ENCODE data around the gene LRRC8D.

LRRC8D gene

DNA sequence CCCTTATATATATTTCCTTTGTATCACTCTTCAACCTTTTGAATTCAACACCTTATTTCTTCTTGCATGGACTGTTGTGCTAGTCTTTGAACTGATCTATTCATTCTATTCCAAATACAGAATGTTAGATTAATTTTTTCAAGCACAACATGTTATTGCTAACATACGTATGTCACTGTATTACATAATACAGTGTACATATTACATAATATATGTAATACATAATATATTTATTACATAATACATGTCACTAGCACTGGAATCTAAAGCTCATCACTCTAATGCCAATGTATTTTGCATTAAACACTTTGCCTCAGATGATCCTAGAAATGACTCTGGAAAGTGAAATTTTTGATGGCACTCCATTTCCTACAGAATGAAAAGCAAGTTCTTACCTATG is 59.8 kb downstream of the LRRC8D start:
- Histone ChIP-seq H3K4me1 (ENCODE audit: control insufficient read depth, insufficient read depth, low read length, poor library complexity, severe bottlenecking) (no peaks in the 10 kb centered on the region), H3K27ac (ENCODE audit: insufficient read depth, low read length, poor library complexity, severe bottlenecking) (no peak overlapping the region), H3K9me3 (ENCODE audit: control insufficient read depth, low read length) (no peaks in the 10 kb centered on the region), H3K4me3 (ENCODE audit: insufficient read depth, low read depth, low read length, poor library complexity, severe bottlenecking) (no peak overlapping the region), H3K27me3 (replicated peaks; ENCODE audit: control insufficient read depth, insufficient read depth, low read length, poor library complexity, severe bottlenecking) (no peaks in the 10 kb centered on the region), H3K36me3 (ENCODE audit: control insufficient read depth, insufficient read depth, low read length) (no peaks in the 10 kb centered on the region)
- no peak for DNase-seq

DNA sequence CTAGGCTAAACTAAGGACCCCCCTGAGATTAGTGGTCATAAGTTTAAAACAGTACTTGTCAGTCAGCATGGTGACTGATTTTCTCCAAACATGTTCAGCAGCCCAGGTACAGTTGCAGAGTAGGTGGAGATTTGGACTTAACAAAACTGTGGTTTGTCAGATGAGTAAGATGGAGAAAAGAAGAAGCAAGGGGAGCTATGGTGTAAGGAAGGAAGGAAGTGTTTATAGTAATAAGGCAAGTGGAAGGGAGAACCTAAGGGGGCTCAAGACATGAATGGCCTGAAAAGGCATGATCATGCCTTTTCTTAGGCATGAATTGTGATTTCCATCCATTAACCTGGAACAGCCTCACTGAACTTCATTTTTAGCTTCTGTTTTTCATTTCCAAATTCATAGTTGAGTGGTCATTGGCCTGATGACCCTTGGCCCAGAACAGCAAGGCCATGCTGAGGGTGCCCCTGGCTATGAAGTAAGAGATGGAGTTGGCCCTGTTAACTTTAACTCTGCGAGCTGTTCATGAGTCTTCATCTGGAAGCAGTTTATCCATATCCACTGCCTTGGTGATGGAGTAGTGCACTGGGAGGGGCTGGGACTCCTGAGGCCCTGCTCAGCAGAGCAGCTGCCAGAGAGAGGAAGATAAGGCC is 60.7 kb downstream of the LRRC8D start:
- Histone ChIP-seq H3K4me3 (ENCODE audit: insufficient read depth, low read depth, low read length, poor library complexity, severe bottlenecking) (no peak overlapping the region), H3K9me3 (ENCODE audit: control insufficient read depth, low read length) (no peaks in the 10 kb centered on the region), H3K36me3 (ENCODE audit: control insufficient read depth, insufficient read depth, low read length) (no peaks in the 10 kb centered on the region), H3K4me1 (ENCODE audit: control insufficient read depth, insufficient read depth, low read length, poor library complexity, severe bottlenecking) (no peaks in the 10 kb centered on the region), H3K27ac (ENCODE audit: insufficient read depth, low read length, poor library complexity, severe bottlenecking) (no peak overlapping the region), H3K27me3 (replicated peaks; ENCODE audit: control insufficient read depth, insufficient read depth, low read length, poor library complexity, severe bottlenecking) (no peaks in the 10 kb centered on the region)
- DNase-seq: no peak

DNA sequence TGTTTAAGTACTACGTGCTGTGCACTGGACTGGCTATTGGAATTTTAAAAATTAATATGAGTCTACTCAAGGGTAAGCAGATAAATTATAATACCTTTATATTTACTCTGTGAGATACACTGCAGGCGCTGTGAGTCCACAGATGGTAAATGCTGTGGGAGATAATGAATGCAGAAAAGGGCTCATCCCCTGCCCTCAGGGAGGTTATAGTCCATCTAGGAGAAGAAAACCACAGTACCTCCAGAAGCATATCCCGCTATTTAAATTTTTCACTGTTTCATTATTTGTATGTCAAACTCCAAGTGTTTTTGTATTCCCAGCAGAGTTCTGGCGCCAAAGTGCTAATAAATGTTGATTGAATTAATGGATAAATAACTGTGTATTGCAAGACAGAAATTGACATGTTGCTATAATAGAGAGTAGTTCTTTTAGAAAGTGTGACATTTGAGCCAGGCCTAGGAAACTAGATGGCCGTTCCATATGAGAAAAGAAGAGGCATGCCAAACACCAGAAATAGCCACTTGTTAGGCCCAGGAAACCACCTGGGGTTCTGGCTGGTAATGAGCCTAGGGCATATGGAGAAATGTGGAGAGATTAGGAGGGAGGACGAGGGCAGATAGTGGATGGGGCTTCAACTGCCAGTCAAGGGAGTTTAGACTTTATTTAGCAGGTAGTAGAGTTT is 61.7 kb downstream of the LRRC8D start:
- H3K4me3 ChIP-seq (ENCODE audit: insufficient read depth, low read depth, low read length, poor library complexity, severe bottlenecking): no peak overlapping the region
- no peaks in the 10 kb centered on the region for H3K9me3 ChIP-seq (ENCODE audit: control insufficient read depth, low read length)
- no peak for DNase-seq
- H3K27ac ChIP-seq (ENCODE audit: insufficient read depth, low read length, poor library complexity, severe bottlenecking): no peak overlapping the region
- no peaks in the 10 kb centered on the region for H3K4me1 ChIP-seq (ENCODE audit: control insufficient read depth, insufficient read depth, low read length, poor library complexity, severe bottlenecking)
- H3K36me3 ChIP-seq (ENCODE audit: control insufficient read depth, insufficient read depth, low read length): no peaks in the 10 kb centered on the region
- no peaks in the 10 kb centered on the region for H3K27me3 ChIP-seq (replicated peaks; ENCODE audit: control insufficient read depth, insufficient read depth, low read length, poor library complexity, severe bottlenecking)

DNA sequence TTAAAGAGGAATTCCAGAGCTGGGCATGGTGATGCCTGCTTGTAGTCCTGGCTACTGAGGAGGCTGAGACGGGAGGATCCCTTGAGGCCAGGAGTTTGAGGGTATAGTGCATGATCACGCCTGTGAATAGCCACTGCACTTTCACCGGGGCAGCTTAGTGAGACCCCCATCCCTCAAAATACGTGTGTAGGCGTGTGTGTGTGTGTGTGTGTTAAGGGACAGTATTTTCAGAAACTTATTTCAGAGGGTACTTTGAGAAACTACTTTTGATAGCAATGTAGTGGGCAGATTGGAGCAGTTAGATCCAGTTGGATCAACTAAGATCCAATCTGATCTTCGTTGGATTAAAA is 62.2 kb downstream of the LRRC8D start:
- no peak overlapping the region for H3K4me3 ChIP-seq (ENCODE audit: insufficient read depth, low read depth, low read length, poor library complexity, severe bottlenecking)
- H3K36me3 ChIP-seq (ENCODE audit: control insufficient read depth, insufficient read depth, low read length): no peaks in the 10 kb centered on the region
- DNase-seq: no peak
- H3K9me3 ChIP-seq (ENCODE audit: control insufficient read depth, low read length): no peaks in the 10 kb centered on the region
- no peak overlapping the region for H3K27ac ChIP-seq (ENCODE audit: insufficient read depth, low read length, poor library complexity, severe bottlenecking)
- H3K4me1 ChIP-seq (ENCODE audit: control insufficient read depth, insufficient read depth, low read length, poor library complexity, severe bottlenecking): no peaks in the 10 kb centered on the region
- no peaks in the 10 kb centered on the region for H3K27me3 ChIP-seq (replicated peaks; ENCODE audit: control insufficient read depth, insufficient read depth, low read length, poor library complexity, severe bottlenecking)

DNA sequence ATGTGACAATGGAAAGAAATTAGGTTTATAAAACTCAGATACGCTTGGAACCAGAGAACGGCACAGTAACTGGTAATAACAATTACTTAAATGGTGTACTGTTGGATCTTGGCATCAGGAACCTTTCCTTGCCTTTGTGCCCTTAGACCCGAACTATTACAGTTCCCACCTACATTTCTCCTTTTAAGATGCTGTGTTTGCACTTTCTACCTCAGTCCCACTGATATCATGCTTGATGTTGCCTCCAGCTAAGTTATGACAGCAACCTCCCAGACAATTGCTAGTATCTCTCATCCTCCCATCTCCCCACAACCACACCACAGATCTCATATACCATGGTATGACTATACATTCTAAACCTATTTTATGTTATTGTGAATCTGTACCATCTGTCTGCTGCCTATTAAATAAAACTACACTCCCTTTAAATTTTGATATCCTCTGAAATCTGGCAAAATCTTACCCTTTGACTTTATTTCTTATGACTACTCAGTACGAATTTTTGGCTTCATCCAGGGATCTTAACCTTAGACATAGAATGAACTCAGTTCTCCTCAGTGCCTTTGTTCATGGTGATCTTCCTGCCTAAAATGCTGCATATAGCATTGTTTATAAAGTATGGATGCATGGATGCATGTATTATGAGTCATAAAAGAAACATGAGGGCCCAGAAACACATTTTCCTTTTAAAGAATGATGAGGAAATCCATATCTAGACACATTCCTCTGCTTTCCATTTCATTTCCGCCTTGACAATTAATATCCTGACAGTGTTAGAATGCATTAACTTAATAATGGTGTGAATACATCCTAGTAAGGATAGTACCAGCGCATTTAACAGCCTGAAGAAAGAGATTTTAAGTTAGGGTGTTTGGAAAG is 64.1 kb downstream of the LRRC8D start:
- Histone ChIP-seq H3K9me3 (ENCODE audit: control insufficient read depth, low read length) (no peaks in the 10 kb centered on the region), H3K4me1 (ENCODE audit: control insufficient read depth, insufficient read depth, low read length, poor library complexity, severe bottlenecking) (no peaks in the 10 kb centered on the region), H3K27me3 (replicated peaks; ENCODE audit: control insufficient read depth, insufficient read depth, low read length, poor library complexity, severe bottlenecking) (no peaks in the 10 kb centered on the region), H3K4me3 (ENCODE audit: insufficient read depth, low read depth, low read length, poor library complexity, severe bottlenecking) (no peak overlapping the region), H3K27ac (ENCODE audit: insufficient read depth, low read length, poor library complexity, severe bottlenecking) (no peak overlapping the region), H3K36me3 (ENCODE audit: control insufficient read depth, insufficient read depth, low read length) (no peaks in the 10 kb centered on the region)
- DNase-seq: no peak

DNA sequence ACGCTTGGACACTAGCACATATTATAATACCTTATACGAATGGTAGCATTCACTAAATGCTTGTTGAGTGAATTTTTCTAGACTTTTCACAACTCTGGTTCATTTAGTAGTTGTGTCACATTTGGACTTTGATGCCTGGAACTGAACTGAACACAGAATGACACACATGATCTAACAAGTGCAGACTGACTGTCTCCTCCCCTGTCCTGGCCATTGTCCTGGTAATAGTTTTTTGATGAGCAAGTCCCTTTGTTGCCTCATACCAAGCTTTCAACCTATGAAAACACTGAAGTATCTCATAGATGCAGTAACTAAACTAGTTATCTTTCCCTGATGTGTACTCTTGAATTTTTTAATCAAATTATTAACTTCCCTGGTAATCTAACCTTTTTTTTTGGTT is 66.4 kb downstream of the LRRC8D start:
- no peaks in the 10 kb centered on the region for H3K27me3 ChIP-seq (replicated peaks; ENCODE audit: control insufficient read depth, insufficient read depth, low read length, poor library complexity, severe bottlenecking)
- H3K36me3 ChIP-seq (ENCODE audit: control insufficient read depth, insufficient read depth, low read length): no peaks in the 10 kb centered on the region
- no peaks in the 10 kb centered on the region for H3K4me1 ChIP-seq (ENCODE audit: control insufficient read depth, insufficient read depth, low read length, poor library complexity, severe bottlenecking)
- no peak overlapping the region for H3K27ac ChIP-seq (ENCODE audit: insufficient read depth, low read length, poor library complexity, severe bottlenecking)
- H3K4me3 ChIP-seq (ENCODE audit: insufficient read depth, low read depth, low read length, poor library complexity, severe bottlenecking): no peak overlapping the region
- H3K9me3 ChIP-seq (ENCODE audit: control insufficient read depth, low read length): no peaks in the 10 kb centered on the region
- no peak for DNase-seq

DNA sequence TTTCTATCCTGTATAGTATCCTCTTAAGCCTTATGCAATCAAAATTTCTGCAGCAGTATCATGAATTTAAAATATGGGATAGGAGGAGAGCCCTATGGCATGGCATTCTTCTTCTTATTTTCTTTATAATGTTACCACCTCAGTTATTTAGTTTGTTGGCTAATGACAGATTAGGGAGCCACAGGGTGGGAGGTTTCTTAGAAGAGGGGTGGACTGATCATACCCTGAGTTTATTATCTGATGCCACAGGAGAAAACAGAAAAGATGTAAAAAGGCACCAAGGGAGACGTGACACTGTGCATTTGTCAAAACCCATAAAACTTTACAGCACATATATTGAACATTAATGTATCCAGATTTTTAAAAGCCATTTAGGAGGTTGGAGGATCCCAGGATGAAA is 66.9 kb downstream of the LRRC8D start:
- DNase-seq: no peak
- Histone ChIP-seq H3K27ac (ENCODE audit: insufficient read depth, low read length, poor library complexity, severe bottlenecking) (no peak overlapping the region), H3K4me1 (ENCODE audit: control insufficient read depth, insufficient read depth, low read length, poor library complexity, severe bottlenecking) (no peaks in the 10 kb centered on the region), H3K27me3 (replicated peaks; ENCODE audit: control insufficient read depth, insufficient read depth, low read length, poor library complexity, severe bottlenecking) (no peaks in the 10 kb centered on the region), H3K36me3 (ENCODE audit: control insufficient read depth, insufficient read depth, low read length) (no peaks in the 10 kb centered on the region), H3K9me3 (ENCODE audit: control insufficient read depth, low read length) (no peaks in the 10 kb centered on the region), H3K4me3 (ENCODE audit: insufficient read depth, low read depth, low read length, poor library complexity, severe bottlenecking) (no peak overlapping the region)

DNA sequence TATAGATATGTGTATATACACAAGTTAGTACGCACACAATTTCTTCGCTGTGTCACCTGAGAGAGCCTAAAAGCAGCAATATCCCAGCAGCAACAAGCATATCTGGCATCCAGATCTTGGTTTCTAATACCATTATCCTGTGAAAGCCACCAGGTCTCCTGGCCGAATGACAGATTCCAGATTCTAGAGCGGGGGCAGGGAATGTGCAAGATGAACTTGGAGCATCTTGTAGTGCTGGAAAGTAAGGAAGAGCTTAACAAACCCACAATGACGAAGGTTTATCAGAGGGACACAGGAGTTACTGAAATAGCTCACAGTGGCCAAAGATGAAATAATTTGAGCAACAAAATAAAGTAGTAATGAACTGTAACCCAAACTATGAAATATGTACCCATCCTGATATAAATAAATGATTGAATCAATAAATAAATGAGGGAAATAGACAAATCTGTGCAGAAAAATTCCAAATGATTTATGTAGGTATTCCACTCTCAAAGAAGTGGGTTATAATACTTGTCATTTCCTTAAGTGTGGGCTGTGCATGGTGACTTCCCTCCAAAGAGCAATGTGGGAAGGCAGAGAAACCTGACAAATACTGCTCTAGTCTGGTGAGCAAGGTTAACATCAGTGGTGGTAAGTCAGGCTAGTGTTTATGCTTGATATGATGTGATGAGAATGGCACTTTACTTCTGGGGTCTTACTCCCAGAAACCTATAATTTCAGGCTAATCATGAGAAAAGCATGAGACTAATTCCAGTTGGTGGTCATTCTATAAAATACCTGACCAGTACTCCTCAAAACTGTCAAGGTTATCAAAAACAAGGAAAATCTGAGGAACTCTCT is 67.9 kb downstream of the LRRC8D start:
- H3K4me1 ChIP-seq (ENCODE audit: control insufficient read depth, insufficient read depth, low read length, poor library complexity, severe bottlenecking): no peaks in the 10 kb centered on the region

DNA sequence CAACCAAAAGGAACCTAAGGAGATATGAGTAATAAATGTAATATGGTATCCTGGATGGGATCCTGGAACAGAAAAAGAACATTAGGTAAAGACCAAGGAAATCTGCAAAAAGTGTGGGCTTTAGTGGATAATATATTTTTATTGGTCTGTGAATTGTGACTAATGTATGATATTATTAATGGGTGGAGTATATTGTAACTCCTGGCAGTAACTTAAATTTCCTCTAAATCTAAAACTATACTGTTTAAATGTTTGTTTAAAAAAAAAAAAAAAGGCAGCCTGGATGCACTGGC is 68.4 kb downstream of the LRRC8D start:
- no peaks in the 10 kb centered on the region for H3K4me1 ChIP-seq (ENCODE audit: control insufficient read depth, insufficient read depth, low read length, poor library complexity, severe bottlenecking)
- no peak for DNase-seq

More for the DNA sequence above, 67.9 kb downstream of the LRRC8D start:
- Histone ChIP-seq H3K27ac (ENCODE audit: insufficient read depth, low read length, poor library complexity, severe bottlenecking) (no peak overlapping the region), H3K36me3 (ENCODE audit: control insufficient read depth, insufficient read depth, low read length) (no peaks in the 10 kb centered on the region), H3K9me3 (ENCODE audit: control insufficient read depth, low read length) (no peaks in the 10 kb centered on the region), H3K4me3 (ENCODE audit: insufficient read depth, low read depth, low read length, poor library complexity, severe bottlenecking) (no peak overlapping the region), H3K27me3 (replicated peaks; ENCODE audit: control insufficient read depth, insufficient read depth, low read length, poor library complexity, severe bottlenecking) (no peaks in the 10 kb centered on the region)
- DNase-seq: no peak

More for the DNA sequence above, 68.4 kb downstream of the LRRC8D start:
- H3K27ac ChIP-seq (ENCODE audit: insufficient read depth, low read length, poor library complexity, severe bottlenecking): no peak overlapping the region
- H3K4me3 ChIP-seq (ENCODE audit: insufficient read depth, low read depth, low read length, poor library complexity, severe bottlenecking): no peak overlapping the region
- H3K36me3 ChIP-seq (ENCODE audit: control insufficient read depth, insufficient read depth, low read length): no peaks in the 10 kb centered on the region
- H3K9me3 ChIP-seq (ENCODE audit: control insufficient read depth, low read length): no peaks in the 10 kb centered on the region
- H3K27me3 ChIP-seq (replicated peaks; ENCODE audit: control insufficient read depth, insufficient read depth, low read length, poor library complexity, severe bottlenecking): no peaks in the 10 kb centered on the region

All from effector memory CD4-positive, alpha-beta T cell (primary cell).